Stimulated activated CD8-positive, alpha-beta memory T cell treated with anti-CD3 and anti-CD28 coated beads, Interleukin-15, amount 100 ng/mL, for 48 hours (primary cell): ENCODE measurements around the gene OTUD6A.

ENCODE experiments used
- DNase-seq, 2 donors: peaks; one replicate each; pipeline ENCODE4 v3.0.0-alpha.2; 2020; ENCODE audit warnings: low read depth in 2 of 2

OTUD6A gene

DNA sequence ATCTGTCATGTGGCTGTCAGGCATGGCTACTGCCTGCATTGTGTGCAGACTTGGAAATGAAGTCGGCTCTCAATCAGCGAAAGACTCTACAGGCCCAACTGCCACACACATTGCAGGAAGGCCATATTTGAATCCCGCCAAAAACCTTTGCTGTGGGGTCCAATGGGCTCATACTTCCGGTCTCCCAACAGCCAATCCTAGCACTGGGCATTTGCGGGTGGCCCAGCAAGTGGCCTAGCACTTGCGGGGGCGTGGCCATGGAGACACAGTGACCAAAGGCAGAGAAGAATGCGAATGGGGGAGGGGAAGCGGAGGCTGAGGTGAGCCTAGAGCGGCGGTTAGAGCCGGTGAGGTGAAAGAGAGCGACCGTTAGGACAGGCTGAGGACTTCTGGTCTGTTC, at the start of gene OTUD6A:
TSS of gene OTUD6A (plus strand) at position 382 of the 400 bp plus-strand sequence. CDS start 68 bp downstream, outside the sequence.
- no peak for DNase-seq

GRCh38 chrX:70012756-70013155, 49.5 kb upstream of the OTUD6A start:
- no peak for DNase-seq

DNA sequence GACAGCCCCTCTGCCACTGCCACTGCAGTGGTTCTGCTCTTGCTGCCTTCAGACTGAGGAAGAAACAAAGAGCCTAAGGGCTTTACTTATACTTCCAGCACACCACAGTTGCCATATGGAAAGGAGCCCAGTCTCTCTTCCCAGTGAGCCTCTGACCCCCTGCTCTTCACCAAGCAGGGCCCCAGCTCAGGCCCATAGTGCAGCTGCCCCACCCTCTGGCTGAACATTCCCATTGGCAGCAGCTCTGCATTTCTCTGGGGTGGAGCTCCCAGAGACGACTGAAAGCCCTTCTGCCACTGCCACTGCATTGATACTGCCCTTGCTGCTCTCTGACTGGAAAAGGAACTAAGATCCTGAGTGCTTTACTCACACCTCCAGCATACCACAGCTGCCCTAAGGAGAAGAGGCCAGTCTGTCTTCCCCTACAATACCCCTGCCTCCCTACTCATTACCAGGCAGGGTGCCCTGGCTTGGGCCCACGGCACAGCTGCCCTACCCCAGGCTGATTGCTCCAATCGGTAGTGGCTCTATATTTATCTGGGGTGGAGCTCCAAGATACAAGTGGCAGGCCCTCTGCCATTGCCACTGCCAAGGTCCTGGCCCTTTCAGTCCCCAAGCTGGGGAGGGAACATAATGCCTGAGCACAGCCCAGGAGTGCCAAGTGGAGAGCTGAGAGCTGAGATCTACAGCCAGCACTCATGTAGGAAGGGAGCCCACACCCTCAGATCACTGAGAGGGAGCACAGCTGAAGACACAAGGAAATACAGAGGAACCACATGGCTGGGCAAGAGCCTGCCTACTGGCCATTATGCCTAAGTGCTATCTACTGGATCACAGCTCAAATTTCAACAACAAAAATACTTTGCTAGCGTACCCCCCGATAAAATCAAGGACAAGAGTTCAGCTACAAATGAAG, 48.5 kb upstream of the OTUD6A start:
- no peak for DNase-seq

- no peak for DNase-seq
Measured at GRCh38 chrX:70016513-70016912, 45.7 kb upstream of the OTUD6A start.

- no peak for DNase-seq
Measured at GRCh38 chrX:70022616-70023015, 39.6 kb upstream of the OTUD6A start.

- no peak for DNase-seq
Measured at GRCh38 chrX:70025464-70025863, 36.8 kb upstream of the OTUD6A start.

- no peak for DNase-seq
Measured at GRCh38 chrX:70026112-70026850, 36.0 kb upstream of the OTUD6A start.

DNA sequence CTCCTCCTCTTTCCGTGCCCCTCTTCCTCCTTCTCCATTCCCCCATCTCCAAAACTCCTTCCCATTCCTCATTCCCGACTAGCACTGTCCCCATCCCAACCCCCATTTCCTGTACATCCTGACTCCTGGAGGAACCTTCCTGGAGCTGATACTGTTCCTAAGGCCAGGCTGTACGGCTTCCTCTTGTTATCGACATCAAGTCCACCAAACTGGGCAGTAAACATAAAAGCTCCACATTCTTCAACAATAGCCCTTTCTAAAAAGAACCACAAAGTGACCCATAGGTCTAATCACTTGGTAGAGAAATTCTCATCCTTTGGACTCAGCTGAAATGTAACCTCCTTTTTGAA, 35.4 kb upstream of the OTUD6A start:
- DNase-seq, result no peak

DNA sequence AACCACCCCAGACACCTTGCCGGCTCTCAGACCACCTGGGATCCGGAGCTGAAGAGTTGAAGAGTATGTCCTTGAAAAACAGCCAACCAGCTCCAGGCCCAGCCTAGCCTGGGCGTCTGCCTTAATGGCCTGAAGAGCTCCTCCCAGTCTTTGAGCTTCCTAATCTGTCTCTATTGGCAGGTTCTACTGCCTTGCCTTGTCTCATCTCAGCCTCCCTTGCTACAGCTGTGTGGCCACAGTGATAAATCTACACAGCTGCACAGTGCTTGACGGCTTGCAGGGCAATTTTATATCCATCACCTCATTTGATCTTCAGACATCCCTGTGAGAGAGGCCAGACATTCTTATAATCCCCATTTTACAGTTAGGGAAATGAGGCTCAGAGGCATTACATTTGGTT, 32.4 kb upstream of the OTUD6A start:
- no peak for DNase-seq

DNA sequence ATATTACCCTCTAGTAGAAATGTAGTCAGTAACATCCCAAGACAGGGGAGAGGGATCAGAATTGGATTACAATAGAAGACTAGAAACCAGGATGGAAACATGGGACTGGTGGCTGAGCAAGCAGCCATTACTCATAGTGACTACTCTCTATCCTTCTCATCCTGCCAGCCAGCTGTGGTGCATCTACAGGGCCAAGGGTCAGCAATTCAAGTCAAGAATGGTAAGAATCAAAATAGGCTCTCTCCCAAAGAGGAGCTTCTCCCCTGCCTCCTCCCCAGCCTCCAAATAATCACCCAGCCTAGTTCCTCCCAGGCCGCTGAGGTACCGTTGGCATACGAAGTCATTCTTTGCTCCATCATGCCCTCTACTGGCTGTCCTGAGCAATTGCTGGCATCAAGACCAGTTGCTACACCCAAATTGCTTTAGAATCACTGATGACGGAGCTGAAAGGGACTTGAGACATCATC, 31.9 kb upstream of the OTUD6A start:
- DNase-seq, result peak in 1 of 2 donors; percentile 15

- DNase-seq, result no peak
Measured at GRCh38 chrX:70032792-70033191, 29.5 kb upstream of the OTUD6A start.

DNA sequence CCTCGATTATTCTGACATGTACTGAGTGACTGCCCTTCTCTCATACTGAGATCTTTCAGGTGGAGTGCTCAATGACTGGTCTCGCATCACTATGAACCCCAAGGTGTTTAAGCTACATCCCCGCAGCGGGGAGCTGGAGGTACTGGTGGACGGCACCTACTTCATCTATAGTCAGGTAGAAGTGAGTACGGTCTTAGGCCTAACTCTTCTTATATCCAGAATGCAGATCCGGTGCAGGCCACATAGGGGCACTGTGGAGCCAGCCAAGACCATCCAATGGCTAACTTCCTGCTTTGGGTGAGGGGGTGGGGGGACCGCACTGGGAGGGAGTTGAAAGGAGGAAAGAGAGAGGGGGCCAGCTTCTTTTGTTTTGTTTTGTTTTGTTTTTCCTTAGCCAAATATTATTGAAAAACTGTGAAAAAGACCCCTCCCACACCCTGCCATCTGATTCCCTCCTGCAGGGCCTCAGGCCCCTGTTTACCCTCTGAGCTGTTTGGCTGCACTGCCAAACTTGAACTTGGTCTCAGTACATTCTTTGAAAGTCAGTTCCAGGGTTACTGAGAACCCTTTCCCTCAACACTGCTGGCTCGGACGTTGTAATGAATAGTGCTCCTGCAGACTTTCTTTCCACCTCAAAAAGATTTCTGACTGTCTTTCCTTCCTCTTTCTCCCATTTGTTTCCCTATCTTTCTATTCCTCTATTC, 28.8 kb upstream of the OTUD6A start:
- DNase-seq, result peak; percentile 4 to 7

GRCh38 chrX:70034646-70035045, 27.6 kb upstream of the OTUD6A start:
- DNase-seq, result no peak

DNA sequence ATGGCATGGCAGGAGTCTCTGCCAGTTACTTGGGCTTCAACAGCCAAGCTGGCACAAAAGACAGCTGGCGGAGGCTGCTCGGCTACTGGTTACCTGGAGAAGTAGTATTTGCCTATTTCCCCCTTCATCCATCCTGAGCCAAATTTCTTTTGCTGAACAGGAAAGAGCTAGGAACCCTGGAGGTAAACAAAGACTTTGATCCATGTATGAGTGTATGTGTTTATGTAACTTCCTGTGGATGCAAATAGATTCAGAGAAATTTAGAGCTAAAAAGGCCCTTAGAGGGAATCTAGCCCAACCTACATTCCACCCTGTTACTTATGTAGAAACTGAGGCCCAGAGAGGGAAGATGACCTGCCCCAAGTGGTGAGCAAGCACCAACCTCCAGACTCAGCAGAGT, 23.7 kb upstream of the OTUD6A start:
- DNase-seq, result no peak

DNA sequence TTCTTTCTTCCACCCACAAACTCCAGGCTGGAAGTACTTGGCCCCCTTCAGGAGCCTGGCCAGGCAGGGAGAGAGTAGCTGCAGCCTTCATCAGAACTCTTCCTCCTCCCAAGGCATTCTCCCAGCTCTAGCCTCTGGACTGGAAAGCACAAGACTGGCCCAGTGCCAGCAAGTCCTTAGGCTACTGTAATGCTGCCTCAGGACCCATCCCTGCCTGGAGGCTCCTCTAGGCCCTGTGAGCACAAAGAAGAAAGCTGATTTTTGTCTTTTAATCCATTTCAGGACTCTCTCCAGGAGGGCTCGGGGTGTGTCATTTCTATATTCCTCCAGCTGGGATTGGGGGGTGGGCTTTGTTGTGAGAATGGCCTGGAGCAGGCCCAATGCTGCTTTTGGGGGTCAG, 23.3 kb upstream of the OTUD6A start:
- DNase-seq, result no peak

- no peak for DNase-seq
Measured at GRCh38 chrX:70039758-70040157, 22.5 kb upstream of the OTUD6A start.

DNA sequence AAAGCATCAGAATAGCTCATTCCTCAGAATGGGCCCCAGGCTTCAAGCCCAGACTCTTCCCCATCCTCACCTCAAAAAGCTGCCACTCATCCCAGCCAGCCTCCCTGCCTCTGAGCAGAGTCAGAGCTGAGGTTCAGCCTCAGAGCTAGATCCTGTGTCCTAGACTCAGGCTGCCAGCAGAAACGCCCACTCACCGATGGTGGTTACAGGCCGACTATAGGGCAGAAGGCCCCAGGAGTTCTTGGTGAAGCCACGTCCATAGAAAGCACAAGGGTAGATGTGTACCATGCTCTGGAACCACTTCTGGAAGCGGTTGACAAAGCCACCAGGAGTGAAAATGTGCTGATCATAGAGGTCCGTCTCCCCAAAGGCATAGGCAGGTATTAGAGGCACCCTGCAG, 20.3 kb upstream of the OTUD6A start:
- DNase-seq, result no peak

DNA sequence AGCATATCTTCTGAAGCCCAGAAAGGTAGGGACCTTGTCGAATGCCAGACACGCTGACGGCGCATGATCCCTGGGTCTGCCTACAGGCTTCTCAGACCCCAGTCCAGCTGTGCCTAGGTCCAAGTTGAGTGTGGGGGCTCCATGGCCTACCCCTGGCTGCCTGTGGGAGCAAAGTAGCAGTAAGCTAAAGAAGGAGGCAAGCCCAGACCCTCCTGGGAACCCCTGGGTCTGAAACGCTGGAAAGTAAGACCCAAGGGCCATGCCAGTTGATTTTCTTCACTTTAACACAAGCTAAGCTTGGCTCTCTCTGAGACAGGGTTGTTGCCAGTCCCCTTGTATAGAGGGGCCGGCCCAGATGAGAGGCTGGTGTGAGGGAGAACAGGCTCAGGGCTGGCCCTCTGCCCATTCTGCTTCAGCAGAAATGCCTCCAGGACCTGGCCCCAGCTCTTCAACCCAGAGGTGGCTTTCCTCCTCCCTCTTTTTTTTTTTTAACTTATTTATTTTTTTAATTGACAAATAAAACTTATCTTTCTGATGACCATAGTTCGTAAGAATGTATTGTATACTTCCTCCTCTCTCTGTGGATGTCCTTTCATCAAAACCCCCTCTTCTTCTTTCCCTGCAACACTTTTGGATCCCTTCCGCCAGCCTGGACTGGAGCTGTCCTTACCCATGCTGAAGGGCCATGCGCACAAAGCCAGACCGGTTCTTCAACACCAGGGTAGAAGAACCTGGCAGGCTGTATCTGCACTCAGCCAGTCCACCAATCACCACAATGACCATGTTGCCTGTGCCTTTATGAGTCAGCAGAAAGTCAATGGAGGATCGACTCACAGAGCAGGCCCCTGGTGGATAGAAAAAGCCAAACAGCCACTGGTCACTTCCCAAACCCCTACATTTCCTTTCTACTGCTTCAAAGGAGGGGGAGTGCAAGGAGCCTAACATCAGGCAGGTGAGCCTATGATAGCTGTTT, 19.6 kb upstream of the OTUD6A start:
- DNase-seq, result no peak

- no peak for DNase-seq
Measured at GRCh38 chrX:70043685-70044084, 18.6 kb upstream of the OTUD6A start.

GRCh38 chrX:70044541-70045245, 17.6 kb upstream of the OTUD6A start:
- no peak for DNase-seq
